NCI-H2171 treated with DMSO at 0.1 percent for 48 hours (cell line): ENCODE measurements around the gene SLC5A4.
A peak's percentile ranks its signal among the peaks of the same experiment; 100 is the strongest.
"Not testable (repeated sequence)": the region's sequence is repeated elsewhere in the genome, so short reads cannot be mapped to it uniquely, and the experiment has no call there.

Source experiments
- DNase-seq: peaks from one replicate; lab custom pipeline; 2025; lab: John Stamatoyannopoulos, UW

Gene SLC5A4

DNA sequence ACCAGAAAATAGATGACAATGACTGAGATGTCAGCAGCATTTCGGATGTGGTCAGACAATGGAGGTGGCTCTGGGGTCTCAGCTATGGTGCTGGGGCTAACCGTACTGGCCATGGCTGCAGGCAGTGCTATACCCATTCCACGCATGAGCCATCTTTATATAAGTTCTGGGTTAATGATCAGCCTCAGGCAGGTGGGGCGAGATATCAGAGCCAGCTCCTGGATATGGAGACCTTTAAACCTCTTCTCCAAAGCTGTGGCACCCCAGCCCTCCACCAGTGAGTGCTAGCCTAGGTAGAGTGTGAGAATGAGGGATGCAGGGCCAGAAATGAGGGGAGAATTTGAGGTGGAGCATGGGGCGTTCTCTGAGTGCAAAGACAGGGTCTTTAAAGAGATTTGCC is at the start of gene SLC5A4:
SLC5A4 (minus strand) TSS at position 131 of the 400 bp plus-strand sequence; CDS start at position 113, 18 bp downstream.
- no peak for DNase-seq

DNA sequence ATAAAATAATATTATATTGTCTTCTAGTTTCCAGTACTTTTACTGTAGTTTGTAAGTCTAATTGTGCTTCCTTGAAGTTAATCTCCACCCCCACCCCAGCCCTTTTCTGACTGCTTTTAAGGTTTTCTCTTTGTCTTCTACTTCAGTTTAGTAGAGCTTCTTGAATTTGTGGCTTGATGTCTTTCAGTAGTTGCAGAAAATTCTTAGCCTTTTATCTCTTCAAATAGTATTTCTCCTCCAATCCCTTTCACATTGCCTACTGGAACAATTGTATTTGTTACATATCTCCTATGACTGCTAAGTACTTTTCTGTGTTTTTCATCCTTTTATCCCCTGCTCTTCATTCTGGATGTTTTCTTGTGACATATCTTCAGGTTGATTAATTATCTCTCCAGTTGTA is 38.8 kb upstream of the SLC5A4 start:
- not testable (repeated sequence) for DNase-seq

DNA sequence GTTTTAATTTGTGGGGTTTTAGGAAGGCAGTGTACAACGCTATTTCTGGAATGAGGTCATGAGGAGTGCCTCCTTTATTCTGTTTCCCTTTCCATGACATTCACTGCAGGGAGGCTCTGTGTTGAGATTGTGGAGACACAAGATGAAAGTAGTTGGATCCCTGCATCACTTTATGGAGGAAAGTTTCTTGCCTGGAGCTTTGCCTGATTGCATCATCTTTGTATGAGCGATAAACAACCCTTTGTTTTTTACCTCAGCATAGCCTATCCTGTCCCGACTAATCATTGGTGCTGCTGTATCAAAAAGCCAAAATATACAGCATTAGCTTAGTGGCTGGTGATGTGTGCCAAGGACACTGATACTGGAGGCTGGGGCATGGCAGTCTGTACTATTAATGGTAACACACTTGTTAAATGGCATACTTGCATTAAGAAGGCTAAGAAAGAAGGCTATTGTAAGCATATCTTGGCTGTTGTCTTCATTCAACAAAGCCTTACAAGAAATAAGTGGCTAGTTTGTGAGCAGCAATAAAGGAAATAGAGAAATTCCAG is 31.2 kb upstream of the SLC5A4 start:
- DNase-seq: no peak

DNA sequence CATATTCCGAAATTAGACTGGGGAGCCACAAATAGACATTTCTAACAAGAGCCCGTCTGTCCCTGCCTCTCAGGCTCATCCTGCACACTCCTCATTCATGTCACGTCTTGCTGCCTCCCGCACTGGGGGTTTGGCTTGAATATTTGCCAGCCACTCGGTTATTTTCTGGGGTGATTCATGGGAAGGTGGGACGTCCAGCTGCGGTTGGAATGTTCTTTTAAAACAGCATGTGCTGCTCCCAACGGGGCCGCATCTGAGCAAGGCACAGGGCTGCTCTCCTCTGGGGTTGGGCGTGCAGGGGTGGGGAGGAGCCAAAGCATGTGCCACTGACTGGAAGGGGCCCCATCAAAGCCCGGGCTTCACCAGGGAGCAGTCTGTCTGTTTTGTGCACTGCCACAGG is 25.9 kb upstream of the SLC5A4 start:
- peak; percentile 65 for DNase-seq

DNA sequence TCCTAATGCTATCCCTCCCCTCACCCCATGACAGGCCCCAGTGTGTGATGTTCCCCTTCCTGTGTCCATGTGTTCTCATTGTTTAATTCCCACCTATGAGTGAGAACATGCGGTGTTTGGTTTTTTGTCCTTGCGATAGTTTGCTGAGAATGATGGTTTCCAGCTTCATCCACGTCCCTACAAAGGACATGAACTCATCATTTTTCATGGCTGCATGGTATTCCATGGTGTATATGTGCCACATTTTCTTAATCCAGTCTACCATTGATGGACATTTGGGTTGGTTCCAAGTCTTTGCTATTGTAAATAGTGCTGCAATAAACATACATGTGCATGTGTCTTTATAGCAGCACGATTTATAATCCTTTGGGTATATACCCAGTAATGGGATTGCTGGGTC is 20.2 kb upstream of the SLC5A4 start:
- not testable (repeated sequence) for DNase-seq

DNA sequence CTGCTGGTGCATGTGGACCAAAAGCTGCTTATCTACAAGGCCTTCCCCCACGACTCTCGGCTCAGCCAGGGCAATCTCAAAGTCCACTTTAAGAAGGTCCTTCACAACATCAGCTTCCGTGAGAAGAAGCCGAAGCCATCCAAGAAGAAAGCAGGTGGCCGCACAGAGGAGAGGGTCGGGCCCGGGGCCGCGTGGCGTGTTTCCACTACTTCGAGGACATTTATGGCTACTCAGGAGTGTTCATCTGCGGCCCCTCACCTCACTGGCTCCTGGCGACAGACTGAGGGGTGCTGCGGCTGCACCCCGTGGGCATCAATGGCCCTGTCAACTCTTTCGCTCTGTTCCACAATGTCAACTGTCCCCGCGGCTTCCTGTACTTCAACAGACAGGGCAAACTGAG is 16.2 kb upstream of the SLC5A4 start:
- DNase-seq: no peak

DNA sequence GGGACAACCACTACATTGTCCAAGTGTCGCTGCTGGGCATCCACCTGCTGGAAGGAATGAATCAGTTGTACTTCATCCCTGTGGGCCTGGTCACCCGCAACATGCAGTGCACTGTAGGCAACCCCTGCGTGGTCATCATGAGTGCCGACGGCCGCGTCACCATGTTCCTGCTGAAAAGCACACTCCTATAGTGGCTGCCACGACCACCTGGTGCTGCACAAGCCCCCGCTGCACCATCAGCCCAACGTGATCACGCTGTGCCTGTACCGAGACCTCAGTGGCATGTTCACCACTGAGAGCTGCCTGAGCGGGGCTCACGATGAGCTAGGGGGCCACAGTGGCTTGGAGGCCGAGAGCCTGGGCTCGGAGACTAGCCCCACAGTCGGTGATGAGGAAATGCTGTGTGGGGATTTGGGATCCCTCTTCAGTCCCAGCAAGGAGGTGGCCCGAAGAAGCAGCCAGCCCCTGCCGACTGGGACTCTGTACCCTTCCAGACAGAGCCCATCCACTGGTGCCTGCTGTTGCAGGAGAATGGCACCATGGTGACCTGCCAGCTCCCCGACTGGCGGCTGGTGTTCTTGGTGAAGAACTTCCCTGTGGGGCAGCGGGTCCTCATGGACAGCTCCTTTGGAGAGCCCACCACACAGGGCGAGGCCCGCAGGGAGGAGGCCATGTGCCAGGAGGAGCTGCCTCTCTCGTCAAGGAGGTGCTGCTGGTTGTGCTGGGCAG is 15.7 kb upstream of the SLC5A4 start:
- DNase-seq: no peak

DNA sequence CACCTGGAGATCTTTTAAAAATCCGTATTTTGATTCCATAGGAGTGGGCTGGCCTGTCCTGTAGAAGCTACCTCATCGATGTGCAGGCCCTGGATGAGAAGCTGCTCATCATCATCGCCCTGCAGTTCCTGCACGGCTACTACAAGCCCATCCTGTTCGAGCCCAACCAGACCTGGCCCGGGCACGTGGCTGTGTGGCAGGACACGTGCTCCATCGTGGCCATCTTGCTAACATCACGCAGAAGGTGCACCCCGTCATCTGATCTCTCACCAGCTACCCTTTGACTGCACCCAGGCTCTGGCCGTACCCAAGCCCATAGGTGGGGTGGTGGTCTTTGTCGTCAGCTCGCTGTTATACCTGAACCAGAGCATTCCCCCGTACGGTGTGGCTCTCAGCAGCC is 14.2 kb upstream of the SLC5A4 start:
- DNase-seq: no peak

DNA sequence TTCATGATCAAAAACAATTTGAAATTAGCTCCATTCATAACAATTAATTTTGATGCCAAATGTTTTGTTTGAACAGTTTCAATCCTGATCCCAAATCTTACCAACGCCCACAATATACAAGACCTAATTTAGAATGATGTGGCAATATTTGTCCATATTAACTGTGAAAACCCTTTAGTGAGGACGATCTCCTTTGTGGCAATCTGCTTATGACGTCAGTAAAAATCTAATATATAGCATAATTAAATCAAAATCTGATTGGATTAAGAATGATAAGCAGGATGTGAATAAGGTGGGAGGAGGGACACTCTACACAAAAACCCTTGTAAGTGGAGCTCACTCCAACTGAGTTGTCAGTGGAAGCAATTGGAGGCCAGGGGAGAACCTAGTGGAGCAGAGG is 11.9 kb upstream of the SLC5A4 start:
- DNase-seq: no peak

DNA sequence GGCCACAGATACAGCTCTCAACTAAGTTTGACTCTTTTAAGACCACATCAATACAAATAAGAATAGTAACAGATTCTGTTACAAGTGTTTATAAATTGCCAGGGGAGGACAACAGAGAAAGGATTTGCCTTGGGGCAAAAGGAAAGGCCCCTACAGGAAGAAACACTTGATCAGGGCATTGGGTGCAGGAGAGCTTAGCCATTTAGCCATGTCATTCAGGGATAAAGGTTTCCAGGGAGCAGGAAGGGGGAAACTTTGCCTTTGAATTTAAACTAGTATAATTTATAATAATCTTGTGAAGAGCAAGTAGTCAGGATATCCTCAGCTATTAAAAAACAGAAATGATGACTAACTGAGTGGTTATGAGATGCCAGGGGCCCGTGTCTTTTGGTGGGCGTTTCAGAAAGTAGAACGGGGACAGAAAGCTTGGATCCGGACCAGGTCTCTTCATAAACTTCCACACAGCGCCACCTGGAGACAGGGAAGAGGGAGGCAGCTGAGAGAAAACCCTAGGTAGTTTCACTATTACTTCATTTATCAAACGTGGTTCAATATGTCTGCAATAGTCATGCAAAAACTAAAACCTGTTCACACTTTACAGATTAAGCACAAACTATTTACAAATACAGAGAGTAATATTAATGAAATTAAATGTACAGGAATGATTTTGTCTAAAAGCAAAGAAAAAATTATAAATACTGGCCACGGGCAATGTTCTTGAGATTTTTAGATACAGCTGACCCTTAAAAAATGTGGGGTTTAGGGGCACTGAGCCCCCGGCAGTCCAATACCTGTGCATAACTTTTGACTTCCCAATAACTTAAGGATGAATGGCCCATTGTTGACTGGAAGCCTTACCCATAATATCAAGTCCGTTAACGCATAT is 11.0 kb upstream of the SLC5A4 start:
- peak; percentile 77 for DNase-seq

DNA sequence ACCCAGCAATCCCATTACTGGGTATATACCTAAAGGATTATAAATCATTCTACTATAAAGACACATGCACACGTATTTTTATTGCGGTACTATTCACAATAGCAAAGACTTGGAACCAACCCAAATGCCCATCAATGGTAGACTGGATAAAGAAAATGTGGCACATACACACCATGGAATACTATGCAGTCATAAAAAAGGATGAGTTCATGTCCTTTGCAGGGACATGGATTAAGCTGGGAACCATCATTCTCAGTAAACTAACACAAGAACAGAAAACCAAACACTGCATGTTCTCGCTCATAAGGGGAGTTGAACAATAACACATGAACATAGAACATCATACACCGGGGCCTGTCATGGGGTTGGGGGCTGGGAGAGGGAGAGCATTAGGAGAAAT is 8.5 kb upstream of the SLC5A4 start:
- not testable (repeated sequence) for DNase-seq

DNA sequence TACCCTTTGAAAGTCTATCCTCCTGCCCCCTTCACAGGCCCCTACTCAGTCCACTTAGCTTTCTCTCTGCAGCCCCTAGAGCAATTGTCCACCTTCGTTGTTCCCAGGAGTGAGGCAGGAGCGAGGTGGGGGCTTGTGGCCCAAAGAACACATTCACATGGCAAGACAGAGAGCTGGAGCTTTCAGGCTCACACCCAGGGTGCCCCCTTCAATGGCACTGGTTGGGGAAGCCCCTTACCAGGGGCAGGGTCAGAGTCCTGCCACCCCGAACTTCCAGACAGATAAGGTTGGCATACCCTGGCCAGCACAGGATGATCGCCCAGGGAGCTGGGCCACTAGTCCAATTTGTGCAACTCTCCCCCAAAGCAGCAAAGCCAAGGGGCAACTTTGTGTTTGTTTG is 6.2 kb upstream of the SLC5A4 start:
- no peak for DNase-seq

DNA sequence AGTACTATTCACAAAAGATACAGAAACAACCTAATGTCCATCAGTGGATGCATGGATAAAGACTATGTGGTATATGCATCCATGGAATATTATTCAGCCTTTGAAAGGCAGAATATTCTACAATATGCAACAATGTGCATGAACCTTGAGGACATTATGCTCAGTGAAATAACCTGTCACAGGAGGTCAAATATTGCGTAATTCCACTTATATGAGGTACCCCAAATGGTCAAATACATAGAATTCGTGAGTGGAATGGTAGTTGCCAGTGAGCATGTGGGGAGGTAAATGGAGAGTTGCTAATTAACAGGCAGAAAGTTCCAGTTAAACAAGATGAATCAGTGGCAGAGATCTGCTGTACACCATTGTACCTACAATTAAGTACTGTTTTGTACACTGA is 3.6 kb upstream of the SLC5A4 start:
- no peak for DNase-seq

DNA sequence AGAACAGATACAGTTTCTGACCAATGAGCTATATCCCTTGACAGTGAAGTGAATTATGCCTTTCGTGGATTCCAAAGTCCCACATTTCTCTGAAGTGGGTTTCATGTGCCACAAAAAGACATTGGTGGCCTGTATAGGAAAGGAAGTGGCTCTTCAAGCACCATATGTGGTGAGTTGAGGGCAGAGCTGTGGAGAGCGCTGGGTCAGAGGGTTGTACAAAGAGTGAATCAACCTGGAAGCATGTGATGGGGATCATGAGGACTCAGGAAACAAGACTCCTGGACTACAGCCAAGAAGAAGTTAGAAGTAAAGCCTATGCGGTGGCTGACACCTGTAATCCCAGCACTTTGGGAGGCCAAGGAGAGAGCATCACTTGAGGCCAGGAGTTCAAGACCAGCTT is 579 bp upstream of the SLC5A4 start:
- DNase-seq: no peak

DNA sequence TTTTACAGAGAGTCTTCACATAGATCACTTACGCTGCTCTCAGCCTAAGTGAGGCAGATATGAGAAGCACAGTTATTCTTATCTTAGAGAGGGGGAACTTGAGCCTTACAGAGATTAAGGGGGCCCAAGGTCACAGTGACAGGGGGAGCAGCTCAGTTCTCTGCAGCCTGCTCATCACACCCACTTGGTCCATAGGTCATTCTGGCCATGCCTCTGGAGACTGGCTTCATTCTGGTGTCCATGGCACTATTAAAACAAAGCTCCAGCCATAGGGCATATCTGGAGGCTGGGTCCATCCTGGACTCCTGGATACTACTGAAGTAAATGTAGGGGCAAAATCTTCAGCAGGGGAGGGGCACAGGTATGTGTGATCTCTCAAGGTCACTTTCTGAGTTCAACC is 5.9 kb downstream of the SLC5A4 start:
- no peak for DNase-seq

DNA sequence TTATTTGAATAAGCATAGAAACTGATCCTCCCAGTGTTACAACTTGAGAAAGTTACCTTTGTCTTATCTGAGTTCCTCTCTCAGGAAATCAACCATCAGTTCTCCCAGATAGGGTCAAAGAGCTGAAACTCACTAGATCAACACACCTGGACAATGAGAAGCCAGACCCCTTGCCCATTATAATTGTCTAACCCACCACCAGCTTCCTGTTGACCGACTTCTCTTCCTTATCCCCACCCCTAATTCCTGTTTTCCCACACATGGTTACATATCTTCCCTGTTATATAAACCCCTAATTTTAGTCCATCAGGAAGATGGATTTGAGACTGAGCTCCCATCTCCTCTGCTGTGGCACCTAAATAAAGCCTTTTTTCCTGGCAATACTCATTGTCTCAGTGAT is 6.9 kb downstream of the SLC5A4 start:
- no peak for DNase-seq

DNA sequence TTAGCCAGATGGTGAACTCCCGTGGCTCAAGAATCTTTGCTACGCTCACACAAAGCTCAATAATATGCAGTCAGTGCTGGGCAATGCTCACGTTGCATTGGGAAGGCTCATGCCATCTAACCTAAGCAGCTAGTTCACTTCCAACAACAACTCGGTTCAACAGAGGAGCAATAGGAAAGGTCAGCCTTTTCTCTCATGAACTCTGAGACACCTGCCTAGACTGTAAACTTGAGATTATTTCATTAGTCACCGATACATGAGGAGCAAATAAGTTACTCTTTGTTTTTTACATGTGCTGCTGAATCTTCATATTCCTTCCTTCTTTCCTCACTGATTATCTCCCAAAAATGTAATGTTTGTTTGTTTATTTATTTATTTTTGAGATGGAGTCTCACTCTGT is 9.0 kb downstream of the SLC5A4 start:
- no peak for DNase-seq

DNA sequence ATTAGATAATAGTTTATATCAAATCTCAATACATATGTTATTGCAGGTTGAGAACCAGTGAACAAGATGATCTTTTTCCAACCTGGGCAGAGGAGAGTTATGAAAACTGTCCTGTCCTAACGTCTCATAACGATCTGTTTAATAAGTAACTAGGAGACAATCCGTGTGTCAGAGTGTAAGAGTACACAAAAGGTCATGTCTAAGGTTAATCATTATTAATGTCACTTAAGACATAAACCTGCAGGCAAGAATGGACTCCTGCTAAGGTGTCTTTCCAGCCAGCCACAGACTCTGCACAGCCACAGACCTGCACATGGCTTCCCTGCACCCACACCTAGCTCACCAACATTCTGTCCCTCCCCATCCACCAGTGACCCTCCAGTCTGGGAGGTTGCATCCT is 10.1 kb downstream of the SLC5A4 start:
- DNase-seq: no peak

DNA sequence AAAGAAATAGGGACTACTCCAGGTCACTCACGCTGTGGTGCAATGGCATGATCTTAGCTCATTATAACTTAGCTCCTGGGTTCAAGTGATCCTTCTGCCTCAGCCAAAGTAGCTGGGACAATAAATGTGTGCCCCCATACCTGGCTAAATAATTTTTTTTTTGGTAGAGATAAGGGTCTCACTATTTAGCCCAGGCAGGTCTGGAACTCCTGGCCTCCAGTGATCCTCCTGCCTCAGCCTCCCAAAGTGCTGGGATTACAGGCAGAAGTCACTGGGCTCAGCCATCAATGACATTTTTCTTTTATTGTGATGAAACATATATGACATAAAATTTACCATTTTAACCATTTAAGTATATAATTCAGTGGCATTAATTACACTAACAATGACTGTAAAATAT is 10.6 kb downstream of the SLC5A4 start:
- DNase-seq: no peak

DNA sequence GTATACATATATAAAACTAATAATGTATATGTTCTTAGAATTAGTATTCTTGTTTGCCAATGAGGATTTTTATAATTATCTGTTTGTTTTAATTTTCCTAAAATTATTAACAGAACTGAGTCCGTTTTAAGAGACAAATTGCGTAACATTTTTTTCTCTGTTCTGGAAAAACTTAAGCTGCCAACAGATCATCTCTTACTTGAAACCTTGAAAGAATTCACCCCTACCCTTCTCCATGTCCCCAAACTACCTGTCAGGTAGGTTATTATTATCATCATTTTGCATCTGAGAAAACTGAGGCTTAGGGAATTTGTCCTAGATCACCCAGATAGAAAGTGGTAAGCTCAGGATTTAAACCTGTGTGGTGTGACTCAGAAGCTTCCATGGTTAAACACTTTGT is 14.7 kb downstream of the SLC5A4 start:
- no peak for DNase-seq

DNA sequence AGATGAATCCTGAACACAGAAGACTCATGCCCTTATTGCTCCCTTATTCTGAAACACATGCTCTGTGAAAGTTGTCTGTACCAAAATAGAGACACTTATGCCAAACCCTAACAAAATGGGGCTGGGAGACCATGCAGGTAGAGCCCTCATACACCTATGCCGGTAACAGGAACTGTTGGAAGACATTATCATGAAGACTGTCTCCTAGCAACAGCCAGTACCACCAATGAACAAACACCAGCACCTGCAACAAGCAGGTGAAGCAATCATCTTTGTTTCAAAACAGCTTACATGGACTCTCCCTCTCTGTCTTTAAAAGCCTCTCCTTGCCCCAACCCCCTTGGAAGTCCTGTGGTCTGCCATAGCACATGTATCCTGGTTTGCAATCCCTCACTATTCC is 17.2 kb downstream of the SLC5A4 start:
- DNase-seq: no peak

DNA sequence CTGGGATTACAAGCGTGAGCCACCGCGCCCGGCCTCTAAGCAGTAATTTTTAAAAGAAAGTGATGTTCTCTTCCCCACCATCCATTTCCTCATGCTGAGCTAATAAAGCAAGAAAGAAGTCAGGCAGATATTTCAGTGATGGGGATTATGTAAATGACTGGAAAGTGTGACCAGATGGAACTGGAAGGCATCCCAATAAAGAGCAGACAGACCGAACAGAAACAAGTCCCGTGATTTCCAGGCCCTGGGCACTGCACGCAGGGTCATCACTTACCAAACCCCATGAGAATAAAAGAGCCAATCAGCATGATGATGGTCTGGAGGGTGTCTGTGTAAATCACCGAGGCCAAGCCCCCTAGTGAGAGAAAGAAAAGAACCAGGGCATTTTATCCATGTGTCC is 18.2 kb downstream of the SLC5A4 start:
- DNase-seq: no peak

DNA sequence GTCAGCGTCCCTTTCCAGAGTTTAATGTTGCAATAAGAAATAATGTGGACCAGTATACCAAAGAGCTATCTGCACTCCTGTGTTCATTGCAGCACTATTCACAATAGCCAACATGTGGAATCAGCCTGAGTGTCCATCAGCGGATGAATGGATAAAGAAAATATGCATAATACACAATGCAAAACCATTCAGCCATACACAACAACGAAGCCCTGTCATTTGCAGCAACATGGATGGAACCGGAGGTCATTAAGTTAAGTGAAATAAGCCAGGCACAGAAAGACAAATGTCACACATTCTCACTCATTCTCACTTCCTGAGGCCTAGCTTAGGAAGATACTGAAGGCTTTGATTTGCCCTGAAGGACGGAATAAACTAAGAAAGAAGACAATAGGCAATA is 22.1 kb downstream of the SLC5A4 start:
- DNase-seq: no peak
